Natural killer cell (primary cell): Measurements from ENCODE around the gene USP34. TPM values are rescaled to one million over a fixed set of nuclear protein-coding genes. Genes with fewer than 3 reads are reported as not detected.

ENCODE experiments used
- ATAC-seq, 3 donors: fragments of 150-1000 bp in 2 of 3; fragments of 200-7000 bp in 1 of 3; cut with Tn5 transposase; 1 replicate in 1 of 3; 2 replicates in 2 of 3; pipeline ENCODE4 v1.10.0; 2021; ENCODE audit warnings: mild to moderate bottlenecking in 2 of 3, moderate library complexity in 2 of 3
- DNase-seq, 2 donors: peaks; one replicate each; pipeline versions ENCODE4 v3.0.0 to v3.0.0-alpha.2; 2013 to 2021; ENCODE audit warnings: mixed read lengths in 1 of 2
- H3K27ac ChIP-seq: one replicate; pipeline ENCODE4 v1.5.1; 2013; ENCODE audit warnings: mild to moderate bottlenecking, low read length
- H3K27me3 ChIP-seq: one replicate; pipeline ENCODE4 v1.6.1; 2013; ENCODE audit warnings: low read length; ENCODE audit not compliant: control insufficient read depth, insufficient read depth
- H3K36me3 ChIP-seq: one replicate; pipeline ENCODE4 v1.6.1; 2013; ENCODE audit warnings: low read length; ENCODE audit not compliant: control insufficient read depth, insufficient read depth
- H3K4me1 ChIP-seq: one replicate; pipeline ENCODE4 v1.6.1; 2013; ENCODE audit warnings: low read length; ENCODE audit not compliant: control insufficient read depth, insufficient read depth
- H3K4me3 ChIP-seq: one replicate; pipeline ENCODE4 v1.5.1; 2013; ENCODE audit warnings: low read length
- H3K9me3 ChIP-seq: one replicate; pipeline ENCODE4 v1.6.1; 2013; ENCODE audit warnings: low read length; ENCODE audit not compliant: control insufficient read depth, insufficient read depth
- H3K27ac Mint-ChIP-seq, 2 donors: one replicate each; pipeline ENCODE4 v1.8.0; 2022; ENCODE audit warnings: mild to moderate bottlenecking in 2 of 2, mixed read lengths in 2 of 2, moderate library complexity in 1 of 2
- H3K27me3 Mint-ChIP-seq, 2 donors: one replicate each; pipeline ENCODE4 v1.8.0; 2022; ENCODE audit warnings: low read depth in 2 of 2, mixed read lengths in 2 of 2
- H3K36me3 Mint-ChIP-seq: one replicate; pipeline ENCODE4 v1.8.0; 2022; ENCODE audit warnings: mixed read lengths
- H3K4me1 Mint-ChIP-seq, 2 donors: one replicate each; pipeline ENCODE4 v1.8.0; 2022; ENCODE audit warnings: mixed read lengths in 2 of 2
- H3K4me3 Mint-ChIP-seq: one replicate; pipeline ENCODE4 v1.8.0; 2022; ENCODE audit warnings: mild to moderate bottlenecking, moderate library complexity, mixed read lengths
- H3K9me3 Mint-ChIP-seq, 2 donors: one replicate each; pipeline ENCODE4 v1.8.0; 2022; ENCODE audit warnings: mixed read lengths in 2 of 2
- WGBS: methylation state at CpG from one replicate; pipeline ENCODE4 v1.1.7; 2013; ENCODE audit warnings: missing lambda C conversion rate; ENCODE audit not compliant: insufficient coverage; 5-methylcytosine and 5-hydroxymethylcytosine counted together
- intact Hi-C: fragments of 100-400 bp; cut with micrococcal nuclease; formaldehyde crosslinking; loops from one replicate; pipeline ENCODE4 v1.14.2; 2022
- total RNA-seq, 4 donors: library from RNA; stranded (reverse); fragments of 120-200 nt in 1 of 4; gene quantifications; one replicate each; pipeline versions ENCODE4 v1.2.3 to v1.2.4, GENCODE V29; 2013 to 2022
- TF ChIP-seq, protein P1 (sequence below): fragments of 200-600 bp; IDR thresholded peaks from one replicate; pipeline ENCODE4 v1.8.0; 2022; ENCODE audit warnings: antibody characterized with exemption

Gene USP34
- total RNA-seq, 3 donors from 2014 or later (not counting 1 experiment from before 2014, with no cell fraction given), result 184 to 204 (median 199) TPM

GRCh38 chr2:61426267-61426897 is 44.5 kb downstream of the USP34 start:
- peak overlapping the region; percentile 76 for H3K27ac ChIP-seq
- WGBS, result 59% methylated on average over 4 of the region's 6 CpGs

GRCh38 chr2:61425605-61426155 is 45.2 kb downstream of the USP34 start:
- no peak overlapping the region for H3K4me3 ChIP-seq
- Mint-ChIP-seq H3K27ac (peak overlapping the region; percentile 74 to 88), H3K4me3 (no peak overlapping the region), H3K36me3 (no peaks in the 10 kb centered on the region), H3K4me1 (peaks cover 60 to 63% of the 10 kb centered on the region in 2 donors), H3K9me3 (no peaks in the 10 kb centered on the region), H3K27me3 (no peaks in the 10 kb centered on the region)
- H3K4me1 ChIP-seq, result peaks cover 36% of the 10 kb centered on the region
- TF ChIP-seq, protein P1, sequence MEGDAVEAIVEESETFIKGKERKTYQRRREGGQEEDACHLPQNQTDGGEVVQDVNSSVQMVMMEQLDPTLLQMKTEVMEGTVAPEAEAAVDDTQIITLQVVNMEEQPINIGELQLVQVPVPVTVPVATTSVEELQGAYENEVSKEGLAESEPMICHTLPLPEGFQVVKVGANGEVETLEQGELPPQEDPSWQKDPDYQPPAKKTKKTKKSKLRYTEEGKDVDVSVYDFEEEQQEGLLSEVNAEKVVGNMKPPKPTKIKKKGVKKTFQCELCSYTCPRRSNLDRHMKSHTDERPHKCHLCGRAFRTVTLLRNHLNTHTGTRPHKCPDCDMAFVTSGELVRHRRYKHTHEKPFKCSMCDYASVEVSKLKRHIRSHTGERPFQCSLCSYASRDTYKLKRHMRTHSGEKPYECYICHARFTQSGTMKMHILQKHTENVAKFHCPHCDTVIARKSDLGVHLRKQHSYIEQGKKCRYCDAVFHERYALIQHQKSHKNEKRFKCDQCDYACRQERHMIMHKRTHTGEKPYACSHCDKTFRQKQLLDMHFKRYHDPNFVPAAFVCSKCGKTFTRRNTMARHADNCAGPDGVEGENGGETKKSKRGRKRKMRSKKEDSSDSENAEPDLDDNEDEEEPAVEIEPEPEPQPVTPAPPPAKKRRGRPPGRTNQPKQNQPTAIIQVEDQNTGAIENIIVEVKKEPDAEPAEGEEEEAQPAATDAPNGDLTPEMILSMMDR, result no peak
- peak overlapping the region; percentile 76 for H3K27ac ChIP-seq
- ATAC-seq, result no peak
- no peaks in the 10 kb centered on the region for H3K36me3 ChIP-seq
- intact Hi-C loops, result loop anchor here (1.0 kb wide), 3 partner anchors 45 to 368 kb away; partner anchors contain the start of gene XPO1
- WGBS, result 88% methylated on average over 6 of the region's 6 CpGs
- DNase-seq, result no peak
- no peaks in the 10 kb centered on the region for H3K9me3 ChIP-seq
- H3K27me3 ChIP-seq, result no peaks in the 10 kb centered on the region

More at GRCh38 chr2:61426267-61426897, 44.5 kb downstream of the USP34 start:
- TF ChIP-seq, protein P1, result peak; percentile 74
- Mint-ChIP-seq H3K36me3 (no peaks in the 10 kb centered on the region), H3K9me3 (no peaks in the 10 kb centered on the region), H3K4me3 (no peak overlapping the region), H3K4me1 (peaks cover 59 to 61% of the 10 kb centered on the region in 2 donors), H3K27ac (peak overlapping the region; percentile 74 to 88), H3K27me3 (no peaks in the 10 kb centered on the region)
- DNase-seq (peak; percentile 71 to 87), ATAC-seq (peak; percentile 90 to 95 (median 94))
- Histone ChIP-seq H3K4me1 (peaks cover 32% of the 10 kb centered on the region), H3K4me3 (no peak overlapping the region), H3K27me3 (no peaks in the 10 kb centered on the region), H3K36me3 (no peaks in the 10 kb centered on the region), H3K9me3 (no peaks in the 10 kb centered on the region)
- intact Hi-C loops, result loop anchor here (1.0 kb wide), 3 partner anchors 44 to 367 kb away; partner anchors contain the start of gene XPO1

DNA sequence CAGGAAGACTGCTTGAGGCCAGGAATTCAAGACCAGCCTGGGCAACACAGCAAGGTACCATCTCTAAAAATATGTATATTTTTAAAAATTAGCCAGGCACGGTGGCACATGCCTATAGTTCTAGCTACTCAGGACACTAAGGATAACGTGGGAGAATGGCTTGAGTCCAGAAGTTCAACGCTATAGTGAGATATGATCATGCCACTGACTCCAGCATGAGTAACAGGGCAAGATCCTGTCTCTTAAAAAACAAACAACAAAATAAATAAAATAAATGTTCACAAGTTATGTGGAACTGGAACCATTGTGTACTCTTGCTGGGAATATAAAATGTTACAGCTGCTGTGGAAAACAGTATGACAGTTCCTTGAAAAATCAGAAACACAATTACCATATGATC is 47.2 kb downstream of the USP34 start:
- Mint-ChIP-seq H3K27ac (no peak overlapping the region), H3K4me3 (no peak overlapping the region)
- H3K27me3 ChIP-seq, result no peaks in the 10 kb centered on the region

More for the DNA sequence above, 47.2 kb downstream of the USP34 start:
- Histone ChIP-seq H3K4me1 (peaks cover 40% of the 10 kb centered on the region), H3K4me3 (no peak overlapping the region), H3K27ac (no peak overlapping the region), H3K9me3 (no peaks in the 10 kb centered on the region), H3K36me3 (no peaks in the 10 kb centered on the region)
- WGBS, result 76% methylated on average over 3 of the region's 3 CpGs
- Mint-ChIP-seq H3K27me3 (no peaks in the 10 kb centered on the region), H3K9me3 (no peaks in the 10 kb centered on the region), H3K4me1 (peaks cover 66 to 74% of the 10 kb centered on the region in 2 donors), H3K36me3 (no peaks in the 10 kb centered on the region)
- no peak for ATAC-seq
- TF ChIP-seq, protein P1, result no peak
- intact Hi-C loops, result no loop called here
- DNase-seq, result no peak
